Epithelial cell of prostate (primary cell): ENCODE measurements around the gene COL23A1.
A peak's percentile ranks its signal among the peaks of the same experiment; 100 is the strongest.
"Not testable (repeated sequence)": the region's sequence is repeated elsewhere in the genome, so short reads cannot be mapped to it uniquely, and the experiment has no call there.

ENCODE experiments used
- DNase-seq: peaks from one replicate; pipeline ENCODE4 v3.0.0-alpha.2; 2011; ENCODE audit warnings: low read depth, low spot score
- H3K27ac ChIP-seq: fragments of 450-650 bp; 2 replicates; pipeline ENCODE4 v1.5.1; 2017; ENCODE audit warnings: mild to moderate bottlenecking

COL23A1 gene

DNA sequence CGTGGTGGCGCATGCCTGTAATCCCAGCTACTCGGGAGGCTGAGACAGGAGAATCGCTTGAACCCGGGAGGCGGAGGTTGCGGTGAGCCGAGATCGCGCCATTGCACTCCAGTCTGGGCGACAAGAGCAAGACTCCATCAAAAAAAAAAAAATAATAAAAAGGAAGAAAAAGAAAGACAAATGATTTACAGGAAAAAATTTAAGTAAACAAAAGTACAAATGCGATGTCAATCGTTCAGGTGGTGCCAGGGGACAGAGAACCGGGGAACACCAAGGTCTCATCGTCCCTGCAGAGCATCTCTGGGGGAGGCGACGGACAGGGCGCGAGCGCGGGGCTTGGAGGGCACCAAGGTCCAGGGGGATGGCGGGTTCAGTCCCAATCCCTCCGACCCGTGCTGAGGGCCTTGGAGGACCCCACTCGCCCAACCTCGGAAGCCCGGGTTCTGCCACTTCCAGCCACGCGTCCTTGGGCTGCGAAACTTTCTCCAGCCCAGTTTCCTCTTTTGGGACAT lies 386.5 kb downstream of the COL23A1 start:
- H3K27ac ChIP-seq = peak overlapping the region; percentile 82
- DNase-seq = no peak

DNA sequence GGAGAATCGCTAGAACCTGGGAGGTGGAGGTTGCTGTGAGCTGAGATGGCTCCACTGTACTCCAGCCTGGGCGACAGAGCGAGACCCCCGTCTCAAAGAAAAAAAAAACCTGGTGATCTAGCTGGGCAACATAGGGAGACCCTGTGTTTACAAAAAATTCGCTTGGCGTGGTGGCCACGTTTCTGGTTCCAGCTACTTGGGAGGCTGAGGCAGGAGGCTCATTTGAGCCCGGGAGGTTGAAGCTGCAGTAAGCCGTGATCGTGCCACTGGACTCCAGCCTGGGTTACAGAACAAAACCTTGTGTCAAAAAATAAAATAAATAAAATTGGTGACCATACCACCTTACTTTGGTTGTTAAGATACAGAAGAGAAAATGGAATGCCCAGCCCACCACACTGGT lies 387.7 kb downstream of the COL23A1 start:
- DNase-seq = no peak
- H3K27ac ChIP-seq = no peak overlapping the region

DNA sequence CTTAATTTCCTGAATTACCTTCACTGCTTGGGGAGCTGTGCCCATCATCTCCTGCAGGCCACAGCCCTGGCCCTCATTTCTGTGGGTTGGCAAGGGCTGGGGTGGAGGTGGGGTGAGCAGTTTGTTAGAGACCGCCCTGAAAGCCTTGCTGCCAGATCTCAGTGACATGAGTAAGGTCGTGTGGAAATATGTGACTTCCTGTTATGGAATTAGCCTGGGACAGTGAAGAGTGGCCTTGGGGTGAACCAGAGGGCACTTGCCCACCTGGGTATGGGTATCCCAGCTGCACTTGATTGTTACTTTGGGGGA lies 388.3 kb downstream of the COL23A1 start:
- DNase-seq = no peak
- no peak overlapping the region for H3K27ac ChIP-seq

DNA sequence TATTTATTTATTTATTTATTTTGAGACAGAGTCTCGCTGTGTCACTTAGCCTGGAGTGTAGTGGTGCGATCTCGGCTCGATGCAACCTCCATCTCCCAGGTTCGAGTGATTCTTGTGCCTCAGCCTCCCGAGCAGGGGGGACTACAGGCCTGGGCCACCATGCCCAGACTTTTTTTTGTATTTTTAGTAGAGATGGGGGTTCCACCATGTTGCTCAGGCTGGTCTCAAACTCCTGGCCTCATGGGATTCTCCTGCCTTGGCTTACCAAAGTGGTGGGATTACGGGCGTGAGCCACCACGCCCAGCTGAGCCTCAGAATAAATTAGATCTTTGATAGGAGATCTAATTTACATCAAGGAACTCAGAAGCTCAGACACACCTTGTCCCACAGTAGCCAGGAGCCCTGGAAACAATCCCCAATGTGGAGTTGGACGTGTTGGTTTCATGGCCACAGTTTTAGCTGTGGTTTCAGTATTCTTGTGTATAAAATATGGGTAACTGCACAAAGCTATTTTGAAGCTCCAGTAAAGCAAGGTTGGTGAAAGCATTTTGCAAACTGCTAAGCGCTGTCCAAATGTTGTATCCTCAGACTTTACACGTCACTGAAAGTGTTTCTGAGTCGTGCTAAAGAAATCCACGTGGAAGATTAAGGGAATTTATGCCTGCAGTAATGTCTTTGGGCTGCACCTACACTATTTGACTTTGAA lies 388.8 kb downstream of the COL23A1 start:
- DNase-seq = no peak
- H3K27ac ChIP-seq = no peak overlapping the region

DNA sequence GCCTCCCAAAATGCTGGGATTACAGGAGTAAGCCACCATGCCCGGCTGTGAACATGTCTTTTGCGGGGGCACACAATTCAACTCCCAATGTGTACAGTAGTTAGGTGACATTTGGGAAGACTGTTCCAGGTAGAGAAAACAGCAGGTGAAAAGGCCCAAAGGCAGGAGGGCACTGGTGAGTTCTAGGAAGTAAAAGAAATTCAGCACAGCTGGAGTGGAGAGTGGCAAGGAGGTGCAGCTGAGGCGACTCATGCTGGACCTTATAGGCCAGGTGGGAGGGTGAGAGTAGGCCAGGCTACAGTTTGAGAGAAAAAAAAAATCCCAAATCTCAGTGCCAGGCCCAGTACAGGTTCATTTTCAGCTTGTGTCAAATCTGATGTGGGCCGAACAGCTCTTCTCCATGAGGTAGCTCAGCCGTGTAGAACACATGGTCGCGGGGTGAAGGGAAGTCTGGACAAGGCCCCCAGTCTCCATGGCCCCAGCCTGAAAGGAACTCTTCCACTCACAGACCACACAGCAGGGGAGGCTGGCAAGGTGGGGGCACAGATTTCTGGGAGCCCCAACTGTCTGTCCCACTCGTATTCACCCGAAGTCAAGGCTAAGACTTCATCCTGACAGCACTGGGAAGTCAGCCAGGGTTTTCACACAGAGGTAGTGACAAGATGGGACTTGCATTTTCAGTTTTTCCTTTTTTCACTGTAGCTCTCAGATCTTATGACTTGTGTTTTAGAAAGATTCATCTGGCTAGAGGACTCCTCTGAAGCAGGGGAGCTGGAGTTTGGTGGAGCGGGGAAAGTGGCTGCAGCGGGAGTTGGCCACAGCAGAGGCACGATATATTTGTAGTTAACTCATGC lies 390.4 kb downstream of the COL23A1 start:
- H3K27ac ChIP-seq = no peak overlapping the region
- DNase-seq = peak; percentile 44

DNA sequence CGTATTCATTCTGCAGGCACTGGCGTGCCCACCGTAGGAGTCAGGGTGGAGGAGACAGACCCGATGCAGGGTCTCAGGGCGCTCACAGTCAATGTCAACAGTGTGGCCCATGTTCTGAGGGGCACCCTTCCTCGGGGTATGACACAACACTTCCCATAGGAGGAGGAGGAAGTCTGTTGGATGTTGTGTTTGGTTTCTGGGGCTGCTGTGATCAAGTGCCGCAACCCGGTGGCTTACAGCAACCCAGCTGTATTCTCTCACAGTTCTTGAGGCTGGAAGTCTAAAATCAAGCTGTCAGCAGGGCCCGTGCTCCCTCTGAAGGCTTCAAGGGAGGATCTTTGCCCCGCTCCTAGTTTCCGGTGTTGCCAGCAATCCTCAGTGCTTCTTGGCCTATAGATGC lies 391.5 kb downstream of the COL23A1 start:
- DNase-seq = no peak
- H3K27ac ChIP-seq = no peak overlapping the region

DNA sequence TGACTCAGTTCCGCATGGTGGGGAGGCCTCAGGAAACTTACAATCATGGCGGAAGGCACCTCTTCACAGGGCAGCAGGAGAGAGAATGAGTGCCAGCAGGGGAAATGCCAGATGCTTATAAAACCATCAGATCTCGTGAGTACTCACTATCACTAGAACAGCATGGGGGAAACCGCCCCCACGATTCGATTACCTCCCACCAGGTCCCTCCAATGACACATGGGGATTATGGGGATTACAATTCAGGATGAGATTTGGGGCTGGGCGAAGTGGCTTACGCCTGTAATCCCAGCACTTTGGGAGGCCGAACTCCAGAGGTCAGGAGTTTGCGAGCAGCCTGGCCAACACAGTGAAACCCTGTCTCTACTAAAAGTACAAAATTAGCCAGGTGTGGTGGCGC lies 392.0 kb downstream of the COL23A1 start:
- H3K27ac ChIP-seq, DNase-seq: not testable (repeated sequence)

DNA sequence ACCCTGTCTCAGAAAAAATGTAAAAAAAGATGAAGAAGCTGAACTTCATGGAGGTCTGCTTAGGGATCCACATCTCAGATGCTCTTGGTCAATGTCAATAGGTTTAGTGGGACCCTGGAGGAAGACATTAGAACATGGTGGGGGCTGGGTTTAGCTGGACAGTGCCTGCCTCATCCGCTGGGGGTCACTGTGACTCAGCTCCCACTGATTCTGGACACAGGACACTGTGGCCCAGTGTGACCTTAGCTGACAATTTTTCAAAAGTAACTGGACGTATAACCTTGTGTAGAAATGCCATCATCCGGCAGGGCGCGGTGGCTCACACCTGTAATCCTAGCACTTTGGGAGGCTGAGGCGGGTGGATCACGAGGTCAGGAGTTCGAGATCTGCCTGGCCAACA lies 393.2 kb downstream of the COL23A1 start:
- DNase-seq = no peak

DNA sequence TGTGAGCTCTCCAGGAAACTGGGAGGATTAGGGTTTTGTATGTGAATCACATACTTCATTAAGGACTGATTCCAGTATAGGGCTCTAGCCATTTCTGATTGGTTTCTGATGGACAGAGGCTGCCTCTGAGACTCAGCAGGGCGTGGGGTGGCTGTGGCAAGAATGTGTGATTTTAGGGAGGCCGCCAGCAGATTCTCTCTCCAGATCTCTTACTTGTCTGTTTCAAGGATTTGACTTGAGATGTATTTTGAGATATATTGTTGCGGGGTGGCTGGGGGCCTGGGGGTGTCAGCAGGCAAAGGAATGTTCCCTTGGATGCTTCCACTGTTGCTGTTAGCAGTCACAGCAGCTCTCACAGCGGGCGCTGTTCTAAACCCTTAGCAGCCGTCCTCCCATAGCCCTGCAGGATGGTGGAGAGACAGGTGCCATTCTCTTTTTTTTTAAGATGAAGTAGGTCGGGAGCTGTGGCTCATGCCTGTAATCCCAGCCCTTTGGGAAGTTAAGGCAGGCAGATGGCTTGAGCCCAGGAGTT lies 393.8 kb downstream of the COL23A1 start:
- no peak for DNase-seq
- no peak overlapping the region for H3K27ac ChIP-seq

More for the DNA sequence above, 393.2 kb downstream of the COL23A1 start:
- H3K27ac ChIP-seq = no peak overlapping the region

DNA sequence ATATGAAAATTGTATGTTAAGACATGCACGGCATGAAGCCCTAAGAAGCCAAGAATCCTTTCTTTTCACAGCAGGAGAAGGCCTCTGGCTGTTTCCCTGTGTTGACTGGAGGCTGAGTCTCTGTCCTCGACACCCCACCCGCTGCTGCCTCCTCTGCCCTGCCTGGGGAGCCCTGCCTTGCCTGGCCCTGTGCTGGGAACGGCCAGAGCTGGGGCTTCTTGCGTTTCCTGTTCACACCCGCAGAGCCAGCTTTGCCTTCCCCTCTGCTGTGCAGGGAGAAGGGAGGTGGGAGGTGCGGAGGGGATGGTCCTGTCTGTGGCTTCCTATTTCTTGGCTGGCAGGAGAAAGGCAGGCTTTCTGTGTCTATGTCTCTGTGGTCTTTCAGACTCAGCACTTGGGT lies 396.2 kb downstream of the COL23A1 start:
- no peak overlapping the region for H3K27ac ChIP-seq
- DNase-seq = no peak

DNA sequence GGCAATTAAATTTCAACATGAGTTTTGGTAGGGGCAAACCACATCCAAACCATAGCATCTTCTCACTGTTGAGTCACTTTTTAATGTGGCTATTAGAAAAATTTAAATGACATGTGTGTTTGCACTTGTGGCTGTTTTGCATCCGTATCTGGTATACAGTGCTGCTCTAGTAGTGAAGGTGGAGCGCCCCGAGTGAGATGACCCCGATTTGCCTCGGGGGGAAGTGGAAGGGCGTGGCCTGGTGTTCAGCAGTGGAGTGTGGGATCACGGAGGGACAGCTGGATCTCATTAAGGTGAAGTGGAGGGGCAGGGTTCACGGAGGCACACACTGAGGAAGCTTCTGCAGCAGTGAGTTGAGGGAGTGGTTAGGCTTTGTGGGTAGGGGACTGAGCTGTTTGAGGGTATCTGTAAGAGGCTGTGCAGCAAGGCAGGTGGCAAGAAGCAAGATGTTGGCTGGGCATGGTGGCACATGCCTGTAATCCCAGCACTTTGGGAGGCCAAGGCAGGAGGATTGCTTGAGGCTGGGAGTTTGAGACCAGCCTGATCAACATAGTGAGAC lies 396.9 kb downstream of the COL23A1 start:
- H3K27ac ChIP-seq = no peak overlapping the region
- no peak for DNase-seq

DNA sequence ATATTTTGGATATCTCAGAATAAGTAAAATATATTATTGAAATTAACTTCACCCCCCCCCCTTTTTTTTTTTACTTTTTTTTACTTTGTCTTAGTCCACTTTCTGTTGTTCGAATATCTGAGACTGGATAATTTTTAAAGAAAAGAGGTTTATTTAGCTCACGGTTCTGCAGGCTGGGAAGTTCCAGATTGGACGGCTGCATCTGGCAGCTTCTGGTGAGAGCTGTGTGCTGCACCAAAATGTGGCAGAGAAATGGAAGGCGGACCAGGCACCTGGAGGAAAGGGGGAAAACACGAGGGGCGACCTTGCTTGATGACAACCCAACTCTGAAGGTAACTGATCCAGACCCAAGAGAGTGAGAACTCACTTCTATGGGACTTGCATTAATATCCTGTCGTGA lies 397.4 kb downstream of the COL23A1 start:
- H3K27ac ChIP-seq = no peak overlapping the region
- DNase-seq = no peak

DNA sequence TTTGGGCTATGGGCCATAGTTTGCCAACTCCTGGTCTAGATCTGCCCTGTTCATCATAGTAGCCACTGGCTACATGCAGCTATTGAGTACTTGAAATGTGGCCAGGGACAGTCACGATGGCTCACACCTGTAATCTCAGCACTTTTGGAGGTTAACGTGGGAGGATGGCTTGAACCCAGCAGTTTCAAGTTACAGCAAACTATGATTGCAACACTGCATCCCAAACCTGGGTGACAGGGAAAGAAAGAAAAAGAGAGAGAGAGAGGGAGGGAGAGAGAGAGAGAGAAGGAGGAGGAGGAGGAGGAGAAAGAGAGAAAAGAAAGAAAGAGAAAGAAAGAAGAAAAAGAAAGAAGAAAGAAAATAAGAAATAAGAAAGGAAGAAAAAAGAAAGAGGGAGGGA lies 397.9 kb downstream of the COL23A1 start:
- DNase-seq = peak; percentile 68
- no peak overlapping the region for H3K27ac ChIP-seq

DNA sequence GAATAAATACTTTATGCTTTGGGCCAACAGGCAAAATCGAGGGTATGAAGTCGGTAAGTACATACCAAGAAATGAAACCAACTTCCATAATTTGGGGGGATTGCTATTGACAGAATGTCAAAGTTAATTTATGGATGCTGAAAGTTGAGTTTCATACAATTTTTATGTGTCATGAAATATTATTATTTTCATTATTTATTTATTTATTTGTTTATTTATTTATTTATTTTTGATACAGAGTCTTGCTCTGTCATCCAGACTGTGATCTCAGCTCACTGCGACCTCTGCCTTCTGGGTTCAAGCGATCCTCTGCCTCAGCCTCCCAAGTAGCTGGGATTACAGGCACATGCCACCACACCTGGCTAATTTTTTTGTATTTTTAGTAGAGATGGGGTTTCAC lies 398.5 kb downstream of the COL23A1 start:
- DNase-seq = no peak
- H3K27ac ChIP-seq = no peak overlapping the region

DNA sequence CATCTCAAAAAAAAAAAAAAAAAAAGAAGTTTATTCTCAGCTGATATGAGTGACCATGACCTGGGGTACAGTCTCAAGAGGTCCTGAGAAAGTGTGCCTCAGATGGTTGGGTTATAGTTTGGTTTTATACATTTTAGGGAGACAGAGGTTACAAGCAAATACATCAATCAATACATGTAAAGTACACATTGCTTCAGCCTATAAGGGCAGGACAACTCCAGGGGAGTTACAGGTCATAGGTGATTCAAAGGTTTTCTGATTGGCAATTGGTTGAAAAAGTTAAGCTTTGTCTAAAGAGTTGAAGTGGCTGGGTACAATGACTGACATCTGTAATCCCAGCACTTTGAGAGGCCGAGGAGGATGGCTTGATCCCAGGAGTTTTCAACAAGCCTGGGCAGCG lies 400.8 kb downstream of the COL23A1 start:
- no peak for DNase-seq
- no peak overlapping the region for H3K27ac ChIP-seq
